ENCODE measurements around the gene BRMS1L. TPM values are rescaled to one million over a fixed set of nuclear protein-coding genes. Genes with fewer than 3 reads are reported as not detected.
A peak's percentile ranks its signal among the peaks of the same experiment; 100 is the strongest.

Gene BRMS1L
- total and polyA plus RNA-seq, 2 of the 13 experiments (the other 11 are each of a cell fraction or from before 2014, with no cell fraction given) = 21.1 to 23.8 TPM

GRCh38 chr14:35900741-35901140 lies 74.6 kb downstream of the BRMS1L start:
- intact Hi-C loops (cut with micrococcal nuclease; ENCODE audit: unreplicated experiment) = no loop called here
- Histone ChIP-seq H3K9me3 (ENCODE audit: low read length) (no peaks in the 10 kb centered on the region), H4K20me1 (ENCODE audit: insufficient read depth, low read length) (no peaks in the 10 kb centered on the region), H3K27ac (ENCODE audit: extremely low read length, insufficient read depth, low read length) (no peak overlapping the region), H3K4me3 (replicated peaks in 1 of 3; ENCODE audit: insufficient read depth in 1 of 3, low read depth in 2 of 3, low read length in 3 of 3) (no peak overlapping the region), H3K36me3 (replicated peaks in 1 of 2; ENCODE audit: control insufficient read depth in 1 of 2, insufficient read depth in 2 of 2, low read length in 2 of 2) (no peaks in the 10 kb centered on the region), H3K79me2 (ENCODE audit: insufficient read depth, low read length) (no peaks in the 10 kb centered on the region), H3K4me1 (ENCODE audit: insufficient read depth, low read length) (no peaks in the 10 kb centered on the region), H2AFZ (ENCODE audit: low read length) (no peak overlapping the region), H3K4me2 (ENCODE audit: low read depth, low read length) (no peak overlapping the region), H3K9ac (ENCODE audit: insufficient read depth, low read depth, low read length) (no peak overlapping the region), H3K27me3 (ENCODE audit: control insufficient read depth in 1 of 2, insufficient read depth in 2 of 2, low read length in 2 of 2) (no peaks in the 10 kb centered on the region; a peak in 1 of 5 replicates)
- no peak for DNase-seq (ENCODE audit: low spot score)
- 19% methylated on average over 3 of the region's 3 CpGs for WGBS (ENCODE audit: low lambda C conversion rate)
- no peak for ATAC-seq
- in situ Hi-C loops (cut with HindIII; ENCODE audit: extremely low pct_ligation_motif_present, low pct_unique_long_range_greater_than_20kb) = no loop called here
- ChIA-PET CTCF (ENCODE audit: low intra/inter-chr PET ratio, low total read pairs) (no interaction called here), POLR2A (no interaction called here)
- TF ChIP-seq FOXO4 (CRISPR knock-in tag; conservative IDR thresholded peaks at IDR 0.05) = 0 out of 2 replicates have a peak, but pooled peaks have one; percentile 51
- no peak for TF ChIP-seq FOXC1 (CRISPR knock-in tag; IDR thresholded peaks at IDR 0.05; ENCODE audit: borderline replicate concordance)
- FAIRE-seq = no peak
- no TSS peak for BruUV-seq (replicated peaks)

GRCh38 chr14:35909665-35910064 lies 83.5 kb downstream of the BRMS1L start:
- ChIA-PET CTCF (ENCODE audit: low intra/inter-chr PET ratio, low total read pairs) (no interaction called here), POLR2A (no interaction called here)
- Histone ChIP-seq H3K4me1 (ENCODE audit: insufficient read depth, low read length) (no peaks in the 10 kb centered on the region), H2AFZ (ENCODE audit: low read length) (no peak overlapping the region), H3K4me2 (ENCODE audit: low read depth, low read length) (no peak overlapping the region), H3K79me2 (ENCODE audit: insufficient read depth, low read length) (no peaks in the 10 kb centered on the region), H3K27ac (ENCODE audit: extremely low read length, insufficient read depth, low read length) (no peak overlapping the region), H4K20me1 (ENCODE audit: insufficient read depth, low read length) (no peaks in the 10 kb centered on the region), H3K9ac (ENCODE audit: insufficient read depth, low read depth, low read length) (no peak overlapping the region), H3K9me3 (ENCODE audit: low read length) (no peaks in the 10 kb centered on the region), H3K4me3 (replicated peaks in 1 of 3; ENCODE audit: insufficient read depth in 1 of 3, low read depth in 2 of 3, low read length in 3 of 3) (no peak overlapping the region), H3K27me3 (ENCODE audit: control insufficient read depth in 1 of 2, insufficient read depth in 2 of 2, low read length in 2 of 2) (no peaks in the 10 kb centered on the region), H3K36me3 (replicated peaks in 1 of 2; ENCODE audit: control insufficient read depth in 1 of 2, insufficient read depth in 2 of 2, low read length in 2 of 2) (no peaks in the 10 kb centered on the region)
- FAIRE-seq = no peak
- intact Hi-C loops (cut with micrococcal nuclease; ENCODE audit: unreplicated experiment) (no loop called here), in situ Hi-C loops (cut with HindIII; ENCODE audit: extremely low pct_ligation_motif_present, low pct_unique_long_range_greater_than_20kb) (no loop called here)
- no TSS peak for BruUV-seq (replicated peaks)
- WGBS (ENCODE audit: low lambda C conversion rate) = 35% methylated on average over 4 of the region's 4 CpGs
- peak; percentile 82 for ATAC-seq
- no peak for DNase-seq (ENCODE audit: low spot score)
- TF ChIP-seq ZNF251 (CRISPR knock-in tag; IDR thresholded peaks at IDR 0.05) (no peak), BHLHE40 (IDR thresholded peaks at IDR 0.05; ENCODE audit: low read length) (no peak), NFYC (CRISPR knock-in tag; IDR thresholded peaks at IDR 0.05) (no peak), MEIS2 (CRISPR knock-in tag; IDR thresholded peaks at IDR 0.05) (no peak), HNF1A (IDR thresholded peaks at IDR 0.05; ENCODE audit: low read depth) (no peak), HNF1A (CRISPR knock-in tag; IDR thresholded peaks at IDR 0.05; ENCODE audit: borderline replicate concordance) (no peak), PLSCR1 (CRISPR knock-in tag; IDR thresholded peaks at IDR 0.05; ENCODE audit: borderline replicate concordance) (no peak)

Measured in HepG2 (cell line).